CMK (cell line): Measurements from ENCODE around the gene ZBTB43.

Experiments used
- DNase-seq: peaks from one replicate; pipeline ENCODE4 v3.0.0-alpha.2; 2010; ENCODE audit warnings: low read depth

The ZBTB43 gene

DNA sequence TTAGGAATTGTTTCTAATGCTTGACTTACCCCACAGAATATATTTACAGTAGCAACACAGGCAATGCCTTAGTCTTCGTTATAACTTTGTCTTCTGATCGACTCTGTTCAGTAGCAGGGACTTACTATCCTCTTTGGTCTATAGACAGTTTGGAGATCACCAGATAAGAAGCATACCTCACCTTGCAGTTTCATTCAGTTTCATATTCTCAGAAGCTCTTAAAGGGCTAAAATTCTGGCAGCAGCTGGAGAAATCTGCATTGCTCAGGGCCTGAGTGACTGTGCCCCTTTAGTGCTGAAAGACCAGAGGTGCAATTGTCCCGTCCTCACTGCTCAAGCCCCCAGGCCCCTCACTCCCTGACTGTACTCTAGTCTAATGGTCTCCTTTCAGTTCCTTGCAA lies 26.0 kb downstream of the ZBTB43 start:
- no peak for DNase-seq

GRCh38 chr9:126832440-126832839 lies 27.6 kb downstream of the ZBTB43 start:
- no peak for DNase-seq

GRCh38 chr9:126833020-126833419 lies 28.2 kb downstream of the ZBTB43 start:
- DNase-seq = no peak

GRCh38 chr9:126833710-126834345 lies 29.0 kb downstream of the ZBTB43 start:
- no peak for DNase-seq

DNA sequence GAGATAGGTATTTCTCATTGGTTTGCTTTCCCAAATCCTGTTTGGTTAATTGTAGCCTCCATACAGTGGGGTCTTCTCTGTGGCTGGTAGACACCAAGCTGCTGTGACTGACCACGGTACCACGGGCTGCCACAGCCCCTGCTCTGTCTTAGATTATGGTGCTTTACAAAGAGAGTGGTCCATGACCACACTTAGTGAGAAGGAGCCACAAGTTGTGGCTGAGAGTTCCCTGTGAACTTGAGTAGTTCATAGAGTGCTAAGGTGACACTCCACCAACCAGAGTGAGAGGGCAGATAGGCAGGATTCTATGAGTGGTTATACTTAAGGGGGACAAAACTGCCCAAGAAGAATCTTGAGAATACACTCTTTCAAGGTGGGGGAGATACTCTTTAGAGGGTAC lies 29.8 kb downstream of the ZBTB43 start:
- DNase-seq = no peak

DNA sequence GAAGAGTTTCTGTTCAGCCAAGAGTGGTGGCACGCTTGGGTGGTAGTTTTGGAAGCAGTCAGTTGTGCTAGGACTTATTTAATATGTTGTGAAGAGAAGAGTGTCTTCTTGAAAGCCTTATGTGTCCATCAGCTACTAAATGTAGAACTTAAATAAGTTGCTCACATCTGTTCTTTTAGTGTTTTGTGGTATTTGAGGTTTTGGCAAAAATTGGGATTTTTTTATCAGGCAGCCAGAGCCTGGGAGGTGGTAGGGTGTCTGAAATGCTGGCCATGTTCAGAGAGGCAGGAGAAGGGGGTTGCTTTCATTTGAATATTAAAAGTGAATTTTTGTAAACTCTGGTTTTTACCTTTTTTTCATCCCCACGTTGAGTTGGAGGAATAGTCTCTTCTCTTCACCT lies 31.4 kb downstream of the ZBTB43 start:
- no peak for DNase-seq

- DNase-seq = no peak
Observed at GRCh38 chr9:126838055-126838811, 33.4 kb downstream of the ZBTB43 start.

- DNase-seq = no peak
Observed at GRCh38 chr9:126838895-126839294, 34.1 kb downstream of the ZBTB43 start.

GRCh38 chr9:126839301-126839700 lies 34.5 kb downstream of the ZBTB43 start:
- DNase-seq = no peak

DNA sequence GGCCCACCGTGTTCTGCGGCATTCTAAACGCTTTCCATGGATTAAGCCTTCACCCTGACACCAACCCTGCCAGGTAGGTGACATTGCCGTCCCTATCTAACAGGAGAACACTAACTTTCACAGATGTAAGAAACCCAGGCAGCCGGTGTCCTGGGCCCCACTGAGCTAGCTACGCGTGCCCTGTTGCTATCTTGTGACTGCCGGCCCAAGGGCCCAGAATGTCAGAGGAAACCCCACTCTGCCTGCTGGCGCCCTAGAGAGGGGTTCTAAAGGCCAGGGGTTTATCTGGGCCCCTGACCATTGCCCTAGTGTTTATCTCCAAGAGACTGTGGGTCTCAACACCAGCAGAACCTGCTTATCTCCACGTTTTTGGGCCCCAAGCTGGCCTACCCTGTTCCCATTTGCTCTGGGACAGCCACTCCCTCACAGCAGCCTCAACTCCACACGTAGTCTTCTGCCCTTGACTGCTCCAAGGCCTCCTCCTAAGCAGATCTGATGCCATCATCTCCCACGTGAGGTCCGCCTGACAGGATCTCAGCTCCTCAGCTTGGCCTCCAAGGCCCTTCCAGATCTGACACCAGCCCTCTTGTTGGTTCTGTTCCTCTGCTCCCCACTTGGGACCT lies 37.5 kb downstream of the ZBTB43 start:
- no peak for DNase-seq

DNA sequence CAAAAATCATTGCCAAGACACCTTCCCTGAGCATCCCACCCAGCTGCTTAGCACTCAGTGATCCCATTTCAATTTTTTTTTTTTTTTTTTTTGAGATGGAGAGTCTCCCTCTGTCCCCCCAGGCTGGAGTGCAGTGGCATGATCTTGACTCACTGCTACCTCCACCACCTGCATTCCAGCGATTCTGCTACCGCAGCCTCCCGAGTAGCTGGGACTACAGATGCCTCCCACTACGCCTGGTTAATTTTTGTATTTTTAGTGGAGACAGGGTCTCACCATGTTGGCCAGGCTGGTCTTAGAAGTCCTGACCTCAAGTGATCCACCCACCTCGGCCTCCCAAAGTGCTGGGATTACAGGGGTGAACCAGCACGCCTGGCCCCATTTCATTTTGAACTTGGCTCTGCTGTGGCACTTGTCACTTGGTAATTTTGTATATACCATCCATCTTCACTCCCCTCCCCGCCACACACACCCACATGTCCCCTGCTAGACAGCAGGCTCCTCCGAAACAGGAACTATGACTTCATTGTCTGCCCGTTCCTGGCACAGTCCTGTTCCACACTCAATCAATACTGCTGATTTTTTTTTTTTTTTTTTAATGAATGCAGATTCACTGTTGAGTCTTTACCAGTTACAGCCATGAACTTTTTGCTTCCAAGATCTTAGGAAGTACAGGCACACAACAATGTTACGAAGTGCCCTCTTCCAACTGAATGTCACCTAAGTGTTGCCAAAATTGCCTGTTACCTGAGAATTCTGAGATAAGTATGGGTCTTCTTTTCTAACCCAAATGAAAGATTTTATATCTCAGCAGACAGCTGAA lies 38.3 kb downstream of the ZBTB43 start:
- DNase-seq = no peak

DNA sequence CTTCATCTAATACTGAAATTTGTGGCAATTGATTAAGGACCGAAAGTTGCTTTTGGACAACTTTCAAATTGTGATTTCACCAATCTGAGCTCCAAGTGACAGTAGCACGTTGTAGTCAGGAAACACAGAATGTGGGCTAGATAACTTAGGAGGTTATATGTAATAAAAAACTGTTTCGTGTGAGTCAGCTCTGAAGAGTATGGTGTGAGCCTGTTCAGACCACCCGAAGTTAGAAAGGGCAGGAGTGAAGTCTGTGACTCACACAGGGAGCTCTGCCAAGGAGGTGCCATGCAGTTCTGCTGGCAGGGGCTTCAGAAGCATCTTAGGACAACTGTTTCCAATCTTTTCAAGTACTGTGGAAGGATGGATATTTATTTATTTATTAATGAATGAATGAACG lies 39.2 kb downstream of the ZBTB43 start:
- DNase-seq = no peak

DNA sequence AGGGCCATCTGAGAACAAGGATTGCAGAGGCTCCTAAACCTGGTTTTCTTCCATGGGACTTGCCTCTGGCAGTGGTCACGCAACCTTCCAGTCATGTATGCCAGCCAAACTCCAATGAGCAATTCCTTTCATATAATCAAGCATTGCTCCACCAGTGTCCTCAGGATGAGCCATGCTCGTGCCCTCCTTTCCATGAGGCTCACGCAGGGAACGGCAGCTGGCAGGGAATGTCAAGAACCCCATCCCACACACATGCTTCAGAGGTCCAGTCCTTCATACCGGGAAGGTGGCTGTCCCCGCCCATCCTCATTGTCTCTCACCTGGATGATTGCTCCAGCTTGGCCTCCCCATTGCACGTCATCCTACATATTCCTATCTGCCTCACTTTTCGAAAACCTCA lies 42.2 kb downstream of the ZBTB43 start:
- no peak for DNase-seq

DNA sequence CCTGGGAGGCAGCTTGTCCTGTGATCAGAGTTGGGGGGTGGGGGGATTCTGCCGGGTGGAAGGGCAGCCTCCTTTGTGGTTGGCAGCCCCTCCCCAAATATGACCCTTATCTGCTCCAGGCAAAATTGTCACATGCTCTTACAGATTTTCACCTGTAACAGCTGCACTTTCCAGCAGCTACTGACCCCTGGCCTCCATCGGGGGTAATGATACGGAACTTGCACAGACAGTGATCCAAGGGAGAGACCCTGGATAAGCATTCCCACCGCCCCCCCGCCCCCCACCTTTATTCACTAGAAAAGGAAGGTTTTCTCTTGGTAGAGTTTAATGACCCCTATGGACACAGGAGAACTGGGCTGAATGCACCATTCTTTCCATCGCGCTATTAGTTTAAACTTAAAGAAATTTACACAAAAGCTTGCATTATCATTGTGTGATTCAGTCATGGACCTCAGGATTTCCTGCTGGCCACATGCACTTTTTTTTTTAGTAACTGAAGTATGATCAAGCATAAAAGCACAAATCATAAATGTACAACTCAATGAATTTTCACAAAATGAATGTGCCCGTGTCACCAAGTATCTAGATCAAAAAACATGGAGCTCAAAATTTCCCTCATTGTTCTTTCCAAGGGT lies 44.9 kb downstream of the ZBTB43 start:
- DNase-seq = no peak

- no peak for DNase-seq
Observed at GRCh38 chr9:126851286-126851880, 46.5 kb downstream of the ZBTB43 start.

- DNase-seq = no peak
Observed at GRCh38 chr9:126852086-126852688, 47.3 kb downstream of the ZBTB43 start.

DNA sequence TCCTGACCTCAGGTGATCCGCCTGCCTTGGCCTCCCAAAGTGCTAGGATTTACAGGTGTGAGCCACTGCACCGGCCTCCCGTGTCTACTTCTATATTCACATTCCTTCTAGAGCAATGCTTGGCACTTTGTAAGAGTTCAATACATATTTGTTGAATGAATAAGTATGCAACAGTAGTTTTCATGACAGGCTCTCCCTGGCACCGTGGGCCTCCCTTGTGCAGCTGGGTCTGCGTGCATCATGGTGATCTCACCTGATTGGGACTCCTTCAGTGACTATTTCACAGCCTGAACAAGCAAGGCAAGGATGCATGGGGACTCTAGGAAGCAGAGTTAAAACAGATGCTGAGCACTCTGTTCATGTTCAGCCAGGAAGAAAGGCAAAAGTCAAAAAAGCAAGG lies 48.8 kb downstream of the ZBTB43 start:
- no peak for DNase-seq

GRCh38 chr9:126854734-126855133 lies 49.9 kb downstream of the ZBTB43 start:
- DNase-seq = no peak

- DNase-seq = no peak
Observed at GRCh38 chr9:126856326-126856877, 51.6 kb downstream of the ZBTB43 start.

GRCh38 chr9:126857261-126857960 lies 52.6 kb downstream of the ZBTB43 start:
- no peak for DNase-seq
